ENCODE measurements around the gene IGF1R. TPM values are rescaled to one million over a fixed set of nuclear protein-coding genes. Genes with fewer than 3 reads are reported as not detected.

The IGF1R gene
- total and polyA plus RNA-seq, 2 experiments from 2014 or later: 9.5 to 92.4 TPM

DNA sequence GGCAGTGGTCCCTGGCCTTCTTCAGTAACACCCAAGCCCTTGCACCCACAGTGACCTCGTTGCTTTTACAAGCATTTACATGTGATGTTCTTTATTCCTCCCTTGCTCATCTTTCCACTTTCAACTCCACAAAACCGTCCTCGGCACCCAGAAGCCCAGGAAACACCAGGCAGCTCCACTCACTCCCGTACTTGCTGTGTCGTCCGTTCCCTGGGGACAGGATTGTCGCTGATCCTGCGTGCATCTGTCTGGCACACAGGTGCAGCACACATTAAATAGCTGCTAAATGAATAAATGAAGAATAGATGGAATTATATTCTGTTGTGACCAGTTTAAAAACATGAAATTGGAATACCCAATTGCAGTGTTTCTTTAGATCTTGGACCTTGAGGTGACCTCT, 239.6 kb downstream of the IGF1R start:
- Histone ChIP-seq H3K36me3 (no peaks in the 10 kb centered on the region), H3K9me3 (ENCODE audit: low read depth) (no peaks in the 10 kb centered on the region), H3K27ac (no peak overlapping the region), H3K4me3 (no peak overlapping the region), H3K27me3 (no peaks in the 10 kb centered on the region), H3K4me1 (ENCODE audit: low read depth) (no peaks in the 10 kb centered on the region)
- no peak for DNase-seq (ENCODE audit: low read depth in 1 of 2, low spot score in 1 of 2)
- no peak for TF ChIP-seq CTCF (IDR thresholded peaks at IDR 0.05; ENCODE audit: low read depth, low read length)

DNA sequence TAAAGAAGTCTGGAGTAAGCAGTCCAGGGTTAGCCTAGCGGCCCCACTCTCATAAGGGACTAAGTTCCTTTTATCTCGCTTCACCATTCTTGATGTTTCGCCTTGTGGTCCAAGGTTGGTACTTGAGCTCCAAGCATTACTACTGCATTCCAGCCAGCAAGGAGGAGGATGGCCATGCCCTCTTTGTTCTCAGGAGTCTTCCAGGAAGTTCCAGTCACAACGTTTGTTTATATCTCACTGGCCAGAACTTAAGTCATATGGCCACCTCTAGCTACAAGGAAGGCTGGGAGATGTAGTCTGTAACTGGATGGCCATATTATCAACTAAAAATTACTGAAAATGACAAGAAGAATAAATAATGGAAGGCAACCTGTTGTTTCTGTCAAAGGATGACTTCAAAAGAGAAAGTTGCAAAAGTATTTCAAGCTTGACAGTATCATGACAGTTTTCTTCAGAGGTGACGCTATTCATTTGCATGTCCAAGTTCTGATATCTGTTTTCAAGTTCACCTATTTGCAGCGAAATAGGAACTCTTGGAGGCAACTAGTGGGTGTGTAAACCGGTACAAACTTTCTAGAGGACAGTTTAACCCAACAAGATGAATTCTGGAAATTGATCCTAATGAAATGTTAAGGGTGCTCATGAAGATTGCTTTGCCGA, 240.6 kb downstream of the IGF1R start:
- no peaks in the 10 kb centered on the region for H3K27me3 ChIP-seq
- no peak overlapping the region for H3K27ac ChIP-seq
- no peak overlapping the region for H3K4me3 ChIP-seq
- peak in 1 of 2 donors; percentile 62 for DNase-seq (ENCODE audit: low read depth in 1 of 2, low spot score in 1 of 2)
- no peaks in the 10 kb centered on the region for H3K9me3 ChIP-seq (ENCODE audit: low read depth)
- no peak for TF ChIP-seq CTCF (IDR thresholded peaks at IDR 0.05; ENCODE audit: low read depth, low read length)
- no peaks in the 10 kb centered on the region for H3K4me1 ChIP-seq (ENCODE audit: low read depth)
- H3K36me3 ChIP-seq: no peaks in the 10 kb centered on the region

DNA sequence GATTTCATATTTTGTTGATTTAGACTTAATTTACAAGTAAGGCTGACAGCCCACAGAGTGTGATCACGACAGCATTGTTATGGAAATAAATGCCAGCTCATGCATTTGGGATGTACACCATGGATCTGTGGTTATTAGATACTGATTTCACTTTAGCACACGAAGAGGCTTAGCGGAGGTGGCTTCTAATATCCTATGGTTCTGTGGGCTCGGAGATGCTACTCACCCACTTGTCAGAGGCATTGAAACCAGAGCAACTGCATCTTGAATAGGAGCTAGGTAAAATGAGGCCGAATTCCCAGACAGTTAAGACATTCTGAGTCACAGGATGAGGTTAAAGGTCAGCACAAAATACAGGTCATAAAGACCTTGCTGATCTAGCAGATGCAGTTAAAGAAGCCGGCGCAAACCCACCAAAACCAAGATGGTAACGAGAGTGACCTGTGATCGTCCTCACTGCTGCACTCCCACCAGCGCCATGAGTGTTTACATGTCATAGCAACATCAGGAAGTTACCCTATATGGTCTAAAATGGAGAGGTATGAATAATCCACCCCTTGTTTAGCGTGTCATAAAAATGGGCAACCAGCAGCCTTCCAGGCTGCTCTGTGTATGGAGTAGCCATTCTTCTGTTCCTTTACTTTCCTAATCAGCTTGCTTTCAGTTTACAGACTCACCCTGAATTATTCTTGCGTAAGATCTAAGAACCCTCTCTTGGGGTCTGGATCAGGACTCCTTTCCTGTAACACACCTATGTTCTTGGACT, 241.8 kb downstream of the IGF1R start:
- Histone ChIP-seq H3K4me3 (no peak overlapping the region), H3K27me3 (no peaks in the 10 kb centered on the region), H3K4me1 (ENCODE audit: low read depth) (no peaks in the 10 kb centered on the region), H3K27ac (no peak overlapping the region), H3K36me3 (no peaks in the 10 kb centered on the region), H3K9me3 (ENCODE audit: low read depth) (no peaks in the 10 kb centered on the region)
- peak in 1 of 2 donors; percentile 63 for DNase-seq (ENCODE audit: low read depth in 1 of 2, low spot score in 1 of 2)
- no peak for TF ChIP-seq CTCF (IDR thresholded peaks at IDR 0.05; ENCODE audit: low read depth, low read length)

- H3K4me3 ChIP-seq: no peak overlapping the region
- DNase-seq (ENCODE audit: low read depth in 1 of 2, low spot score in 1 of 2): no peak
- H3K9me3 ChIP-seq (ENCODE audit: low read depth): no peaks in the 10 kb centered on the region
- no peak overlapping the region for H3K27ac ChIP-seq
- H3K36me3 ChIP-seq: no peaks in the 10 kb centered on the region
- no peaks in the 10 kb centered on the region for H3K4me1 ChIP-seq (ENCODE audit: low read depth)
- no peaks in the 10 kb centered on the region for H3K27me3 ChIP-seq
- no peak for TF ChIP-seq CTCF (IDR thresholded peaks at IDR 0.05; ENCODE audit: low read depth, low read length)
Measured at GRCh38 chr15:98891301-98891700, 243.0 kb downstream of the IGF1R start.

DNA sequence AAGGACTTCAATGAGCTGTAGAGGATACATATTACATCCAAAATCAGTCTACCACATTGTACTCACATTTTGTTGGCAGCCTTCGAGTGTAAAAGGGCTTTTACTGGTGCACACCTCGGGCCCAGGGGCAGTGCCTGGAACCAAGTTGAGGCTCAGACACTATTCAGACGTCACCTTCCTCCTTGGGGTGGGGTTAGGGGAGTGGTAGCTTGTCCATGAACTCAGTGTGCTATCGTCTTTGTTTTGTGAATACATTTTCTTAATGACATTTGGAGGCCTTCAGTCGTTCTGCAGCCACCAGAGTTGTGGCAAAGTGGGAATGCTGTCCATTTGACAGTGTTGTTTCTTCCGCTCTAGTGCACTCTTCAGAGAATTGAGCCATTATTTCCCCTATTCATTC, 245.1 kb downstream of the IGF1R start:
- H3K36me3 ChIP-seq: peaks cover 9% of the 10 kb centered on the region

More for the DNA sequence above, 245.1 kb downstream of the IGF1R start:
- Histone ChIP-seq H3K27ac (no peak overlapping the region), H3K9me3 (ENCODE audit: low read depth) (no peaks in the 10 kb centered on the region), H3K27me3 (no peaks in the 10 kb centered on the region), H3K4me1 (ENCODE audit: low read depth) (no peaks in the 10 kb centered on the region), H3K4me3 (no peak overlapping the region)
- TF ChIP-seq CTCF (IDR thresholded peaks at IDR 0.05; ENCODE audit: low read depth, low read length): no peak
- no peak for DNase-seq (ENCODE audit: low read depth in 1 of 2, low spot score in 1 of 2)
